NCI-H1930 (cell line): ENCODE measurements around the gene ADAMTSL3.

ENCODE experiments used
- DNase-seq, 2 experiments: peaks; one replicate each; lab custom pipeline; 2025; lab: John Stamatoyannopoulos, UW

ADAMTSL3 gene, protein sequence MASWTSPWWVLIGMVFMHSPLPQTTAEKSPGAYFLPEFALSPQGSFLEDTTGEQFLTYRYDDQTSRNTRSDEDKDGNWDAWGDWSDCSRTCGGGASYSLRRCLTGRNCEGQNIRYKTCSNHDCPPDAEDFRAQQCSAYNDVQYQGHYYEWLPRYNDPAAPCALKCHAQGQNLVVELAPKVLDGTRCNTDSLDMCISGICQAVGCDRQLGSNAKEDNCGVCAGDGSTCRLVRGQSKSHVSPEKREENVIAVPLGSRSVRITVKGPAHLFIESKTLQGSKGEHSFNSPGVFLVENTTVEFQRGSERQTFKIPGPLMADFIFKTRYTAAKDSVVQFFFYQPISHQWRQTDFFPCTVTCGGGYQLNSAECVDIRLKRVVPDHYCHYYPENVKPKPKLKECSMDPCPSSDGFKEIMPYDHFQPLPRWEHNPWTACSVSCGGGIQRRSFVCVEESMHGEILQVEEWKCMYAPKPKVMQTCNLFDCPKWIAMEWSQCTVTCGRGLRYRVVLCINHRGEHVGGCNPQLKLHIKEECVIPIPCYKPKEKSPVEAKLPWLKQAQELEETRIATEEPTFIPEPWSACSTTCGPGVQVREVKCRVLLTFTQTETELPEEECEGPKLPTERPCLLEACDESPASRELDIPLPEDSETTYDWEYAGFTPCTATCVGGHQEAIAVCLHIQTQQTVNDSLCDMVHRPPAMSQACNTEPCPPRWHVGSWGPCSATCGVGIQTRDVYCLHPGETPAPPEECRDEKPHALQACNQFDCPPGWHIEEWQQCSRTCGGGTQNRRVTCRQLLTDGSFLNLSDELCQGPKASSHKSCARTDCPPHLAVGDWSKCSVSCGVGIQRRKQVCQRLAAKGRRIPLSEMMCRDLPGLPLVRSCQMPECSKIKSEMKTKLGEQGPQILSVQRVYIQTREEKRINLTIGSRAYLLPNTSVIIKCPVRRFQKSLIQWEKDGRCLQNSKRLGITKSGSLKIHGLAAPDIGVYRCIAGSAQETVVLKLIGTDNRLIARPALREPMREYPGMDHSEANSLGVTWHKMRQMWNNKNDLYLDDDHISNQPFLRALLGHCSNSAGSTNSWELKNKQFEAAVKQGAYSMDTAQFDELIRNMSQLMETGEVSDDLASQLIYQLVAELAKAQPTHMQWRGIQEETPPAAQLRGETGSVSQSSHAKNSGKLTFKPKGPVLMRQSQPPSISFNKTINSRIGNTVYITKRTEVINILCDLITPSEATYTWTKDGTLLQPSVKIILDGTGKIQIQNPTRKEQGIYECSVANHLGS (N-terminal part only)

DNA sequence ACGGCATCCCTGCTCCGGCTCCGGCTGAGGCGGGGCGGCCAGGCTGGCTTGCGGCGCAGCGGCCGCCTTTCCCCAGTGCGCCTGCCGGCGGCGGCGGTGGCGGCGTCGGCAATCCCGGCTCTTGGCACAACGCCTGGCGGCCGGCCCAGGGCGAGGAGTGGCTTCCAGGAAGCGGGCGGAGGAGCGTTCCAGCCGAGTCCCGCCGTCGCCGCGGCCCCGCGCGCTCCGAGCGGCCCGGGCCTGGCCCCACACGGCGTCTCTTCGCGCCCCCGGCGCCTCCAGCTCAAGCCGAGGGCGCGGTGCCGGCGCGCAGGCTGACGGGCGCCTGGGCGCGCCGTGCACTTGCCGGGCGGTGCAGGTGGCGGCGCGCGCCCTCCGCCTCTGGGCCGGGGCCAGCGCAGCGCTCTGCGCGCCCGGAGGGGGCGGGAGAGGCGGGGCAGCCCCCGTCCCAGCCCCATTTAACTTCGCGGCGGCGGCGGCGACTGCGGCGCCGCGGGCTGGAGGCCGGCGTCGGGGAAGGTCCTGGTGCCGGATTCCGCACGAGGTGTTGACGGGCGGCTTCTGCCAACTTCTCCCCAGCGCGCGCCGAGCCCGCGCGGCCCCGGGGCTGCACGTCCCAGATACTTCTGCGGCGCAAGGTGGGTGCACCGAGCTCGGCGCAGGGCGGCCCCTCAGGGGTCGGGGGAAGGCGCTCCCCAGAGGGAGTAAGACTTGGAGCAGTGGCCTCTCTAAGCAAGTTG lies at the start of gene ADAMTSL3:
TSS of gene ADAMTSL3 (plus strand) at position 485 of the 740 bp plus-strand sequence. CDS start 1,639 bp downstream, outside the sequence.
- peak in 1 of 2 experiments; percentile 7 for DNase-seq

DNA sequence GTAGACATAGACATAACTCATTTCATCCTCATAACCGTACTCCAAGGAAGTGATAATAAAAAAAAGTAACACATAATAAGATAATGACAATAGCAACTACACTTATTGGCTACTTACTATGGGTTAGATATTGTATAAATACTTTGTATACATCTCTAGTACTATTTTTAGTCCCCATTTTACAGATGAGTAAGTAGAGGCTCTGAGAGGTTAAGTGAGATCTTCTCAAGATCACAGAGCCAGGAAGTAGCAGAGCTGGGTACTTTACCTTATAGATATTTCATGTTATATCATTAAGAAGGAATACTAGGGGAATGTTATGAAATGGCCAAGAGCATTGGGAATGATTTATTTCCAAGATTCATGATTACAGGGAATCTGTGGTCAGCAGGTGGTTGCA lies 49.4 kb upstream of the ADAMTSL3 start:
- DNase-seq: no peak

DNA sequence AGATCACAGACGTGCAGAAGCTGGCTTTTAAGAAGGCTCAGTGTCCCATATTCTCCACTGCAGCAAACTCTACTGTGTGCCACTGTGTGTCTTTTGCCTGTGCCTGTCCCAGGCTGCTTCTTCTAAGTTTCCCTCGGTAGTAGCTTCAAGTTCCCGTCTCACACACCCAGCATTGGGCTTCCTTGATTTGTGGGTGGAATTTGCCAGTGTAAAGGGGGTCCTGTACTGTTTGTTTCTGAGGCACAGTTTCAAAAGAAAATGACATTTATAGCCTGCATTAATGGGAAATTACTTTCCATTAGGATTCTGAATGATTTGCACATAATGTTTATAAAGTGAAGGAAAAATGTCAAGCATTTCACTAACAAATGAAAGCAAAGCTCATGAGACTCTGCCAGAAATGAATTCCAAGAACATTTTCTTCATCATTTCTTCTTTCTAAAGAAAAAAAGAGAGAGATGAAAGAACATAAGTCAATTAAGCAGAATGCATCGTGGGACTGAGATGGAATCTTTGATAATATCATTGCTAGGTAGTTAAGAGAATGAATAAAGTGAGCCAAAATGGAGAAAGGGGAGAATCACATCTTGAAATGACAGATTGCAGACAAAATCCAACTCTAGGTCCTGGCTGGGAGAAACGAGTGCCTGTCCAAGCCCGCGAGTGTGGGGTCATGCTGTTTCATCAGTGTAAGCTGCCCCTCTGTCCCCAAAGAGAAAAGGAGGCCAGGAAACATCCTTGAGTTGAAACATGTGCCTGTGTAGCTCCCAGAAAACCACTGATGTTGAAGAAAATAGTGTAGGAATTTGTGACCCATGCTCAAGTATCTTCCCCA lies 48.6 kb upstream of the ADAMTSL3 start:
- no peak for DNase-seq

DNA sequence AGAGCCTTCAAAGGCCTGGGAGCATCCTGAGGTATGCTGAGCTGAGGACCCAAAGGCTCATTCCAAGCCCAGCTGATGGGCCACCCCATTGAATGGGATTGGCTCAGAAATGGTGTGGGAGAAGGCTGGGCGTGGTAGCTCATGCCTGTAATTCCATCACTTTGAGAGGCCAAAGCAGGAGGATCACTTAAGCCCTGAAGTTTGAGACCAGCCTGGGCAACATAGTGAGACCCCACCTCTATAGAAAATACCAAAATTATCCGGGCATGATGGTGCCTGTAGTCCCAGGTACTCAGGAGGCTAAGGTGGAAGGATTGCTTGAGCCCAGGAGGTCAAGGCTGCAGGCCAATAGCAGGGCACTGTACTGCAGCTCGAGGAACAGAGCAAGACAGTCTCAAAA lies 43.8 kb upstream of the ADAMTSL3 start:
- no peak for DNase-seq

DNA sequence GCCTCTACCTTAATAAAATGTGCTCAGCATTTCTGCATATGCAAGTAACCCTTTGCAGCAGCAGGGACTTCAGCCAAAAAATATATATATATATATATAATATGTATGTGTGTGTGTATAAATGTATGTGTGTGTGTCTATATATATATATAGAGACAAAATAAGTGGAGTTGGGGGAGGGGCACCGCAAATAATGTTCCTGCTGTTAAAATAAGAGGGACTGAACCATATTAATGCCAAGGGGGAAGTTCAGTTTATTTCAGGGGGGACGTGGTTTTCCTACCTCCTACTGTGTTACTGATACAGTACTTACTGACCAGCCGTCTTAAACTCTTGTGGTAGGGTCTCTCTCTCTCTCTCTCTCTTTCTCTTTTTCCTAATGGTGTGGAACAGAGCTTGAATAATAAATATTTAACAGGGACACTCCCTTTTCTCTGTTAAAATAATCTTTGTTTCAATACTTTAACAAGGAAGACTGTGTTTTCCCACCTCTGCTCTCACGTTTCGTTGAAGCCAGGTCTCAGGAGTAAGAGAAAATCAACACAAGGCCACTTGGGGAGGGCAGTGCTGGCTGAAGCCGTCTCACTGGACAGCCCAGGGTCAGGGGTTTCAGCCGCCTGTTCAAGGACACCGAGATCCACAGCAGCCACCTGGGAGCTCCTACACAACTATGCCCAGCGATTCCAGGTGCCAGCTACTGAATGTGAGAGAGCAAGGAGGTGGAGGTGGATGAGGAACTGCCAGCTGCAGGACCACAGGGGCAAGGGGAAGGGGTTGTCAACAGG lies 42.8 kb upstream of the ADAMTSL3 start:
- no peak for DNase-seq

DNA sequence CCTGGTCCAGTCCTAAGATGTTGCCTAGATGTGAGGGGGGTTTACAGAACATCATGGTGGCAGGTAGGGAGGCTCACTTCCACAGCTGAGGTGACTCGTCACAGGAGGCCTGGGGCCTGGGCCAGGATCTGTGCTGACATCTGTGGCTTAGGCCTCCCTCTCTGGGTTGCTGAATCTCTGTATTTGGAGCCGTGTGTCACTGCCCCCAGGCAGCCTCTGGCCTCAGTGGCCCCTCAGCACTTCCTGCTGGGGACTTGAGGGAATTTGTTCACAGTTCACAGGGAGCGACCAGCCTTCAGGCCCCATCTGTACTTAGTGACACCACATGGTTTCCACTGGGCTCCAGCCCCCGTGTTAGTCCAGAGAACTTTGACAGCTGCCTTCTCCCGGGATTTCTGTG lies 41.7 kb upstream of the ADAMTSL3 start:
- no peak for DNase-seq

DNA sequence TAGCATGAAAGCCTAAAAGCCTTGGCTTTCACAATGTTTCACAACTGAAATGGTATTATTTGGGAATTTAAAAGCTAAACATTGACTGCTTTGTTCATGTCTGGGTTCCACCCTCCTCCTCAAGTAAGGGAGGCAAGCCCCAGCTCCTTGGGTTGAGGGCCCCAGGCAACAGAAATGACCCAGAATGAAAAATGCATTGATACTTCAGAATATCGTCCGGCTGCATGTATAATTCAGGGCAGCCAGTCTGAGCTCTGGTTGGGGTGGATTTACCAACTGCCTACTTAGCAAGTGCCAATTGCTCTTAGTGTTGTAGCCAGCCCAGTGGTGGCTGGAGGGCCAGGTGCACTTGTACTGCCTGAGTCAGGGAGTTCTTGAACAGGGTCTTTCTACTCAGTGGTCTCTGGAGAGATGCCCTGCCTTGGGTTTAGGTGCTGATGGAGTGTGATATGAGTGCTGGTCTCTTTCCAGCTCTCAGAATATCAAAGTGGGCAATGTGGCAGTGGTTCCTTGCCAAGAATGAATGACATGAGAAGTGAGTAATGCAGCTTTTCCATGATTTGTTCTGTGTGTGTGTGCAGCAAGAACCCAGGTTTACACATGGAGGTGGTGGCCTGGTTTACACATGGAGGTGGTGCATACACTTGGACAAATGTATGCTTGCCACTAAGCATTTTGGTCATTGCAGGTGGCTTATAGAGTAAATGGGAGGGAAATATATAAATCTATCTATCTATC lies 40.9 kb upstream of the ADAMTSL3 start:
- no peak for DNase-seq

DNA sequence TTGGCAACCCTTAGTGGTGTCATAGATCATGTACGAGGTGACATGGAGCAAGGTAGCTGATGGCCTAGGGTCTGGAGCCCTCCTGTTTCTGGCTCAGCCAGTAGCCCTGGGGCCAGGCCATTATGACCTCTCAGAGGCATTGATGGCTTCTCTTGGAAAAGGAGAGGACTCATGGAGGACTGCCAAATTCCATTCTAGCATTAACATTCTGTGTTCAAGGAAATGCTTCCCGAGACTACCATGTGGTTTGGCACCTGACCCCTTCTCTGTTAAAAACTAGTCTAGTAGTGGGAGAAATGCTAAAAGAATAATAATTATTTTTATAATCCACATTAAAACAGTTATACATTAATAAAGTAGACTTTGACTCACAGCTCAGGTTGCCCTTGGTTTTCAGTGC lies 40.2 kb upstream of the ADAMTSL3 start:
- no peak for DNase-seq

DNA sequence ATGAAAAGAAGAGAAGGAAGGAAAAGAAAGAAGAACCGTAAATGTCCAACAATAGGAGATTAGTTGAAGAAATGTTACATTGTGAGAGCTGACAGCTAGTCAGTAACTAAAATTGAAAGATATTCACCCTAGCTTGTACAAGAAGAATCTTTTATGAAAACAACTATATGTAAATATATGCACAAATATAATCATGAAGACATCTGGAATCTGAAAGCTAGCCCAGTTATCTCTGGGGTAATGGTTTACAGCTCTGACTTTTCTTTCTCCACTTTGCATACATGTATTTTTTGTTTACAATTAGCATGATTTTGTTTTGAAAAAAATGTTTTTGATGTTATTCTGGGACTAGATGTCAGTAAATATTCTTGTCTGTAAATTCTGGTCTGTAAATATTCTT lies 37.1 kb upstream of the ADAMTSL3 start:
- DNase-seq: no peak

DNA sequence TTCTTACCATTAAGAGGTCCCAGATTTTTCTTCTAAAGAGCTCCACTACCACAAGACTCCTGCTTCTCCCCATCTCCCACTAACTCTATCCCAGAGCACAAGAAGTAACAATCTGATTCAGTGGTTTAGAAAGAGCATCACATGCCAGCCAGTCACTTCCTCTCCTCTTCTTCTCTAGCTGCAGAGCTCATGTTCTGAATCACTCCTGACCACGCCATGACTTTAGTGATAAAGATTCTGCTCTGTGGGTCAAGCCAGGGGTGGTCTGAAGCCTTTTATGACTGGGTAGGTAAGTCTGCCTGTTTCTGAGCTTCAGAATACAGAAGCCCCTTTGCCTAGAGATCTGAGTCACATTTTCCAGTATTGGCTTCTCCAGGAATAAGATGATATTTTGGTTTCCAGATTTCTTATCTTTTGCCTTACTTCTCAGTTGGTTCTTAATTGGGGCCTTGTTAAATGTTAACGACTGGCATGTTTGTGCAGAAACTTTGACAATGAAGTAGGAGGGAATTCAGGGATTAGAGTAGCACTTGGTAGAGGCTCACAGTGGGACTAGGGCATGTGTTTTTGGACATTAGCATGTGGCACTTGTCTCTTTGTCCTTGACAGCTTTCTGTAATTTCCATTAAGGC lies 27.6 kb upstream of the ADAMTSL3 start:
- no peak for DNase-seq

DNA sequence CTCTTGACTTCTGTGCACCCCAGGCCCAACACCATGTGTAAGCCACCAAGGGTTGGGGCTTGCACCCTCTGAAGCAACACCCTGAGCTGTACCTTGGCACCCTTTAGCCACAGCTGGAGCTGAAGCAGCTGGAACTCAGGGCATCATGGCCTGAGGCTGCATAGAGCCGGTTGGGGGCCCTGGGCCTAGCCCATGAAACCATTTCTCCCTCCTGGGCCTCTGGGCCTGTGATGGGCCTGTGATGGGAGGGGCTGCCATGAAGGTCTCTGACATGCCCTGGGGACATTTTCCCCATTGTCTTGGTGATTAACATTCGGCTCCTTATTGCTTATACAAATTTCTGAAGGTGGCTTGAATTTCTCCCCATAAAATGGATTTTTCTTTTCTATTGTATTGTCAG lies 22.4 kb upstream of the ADAMTSL3 start:
- DNase-seq: no peak

DNA sequence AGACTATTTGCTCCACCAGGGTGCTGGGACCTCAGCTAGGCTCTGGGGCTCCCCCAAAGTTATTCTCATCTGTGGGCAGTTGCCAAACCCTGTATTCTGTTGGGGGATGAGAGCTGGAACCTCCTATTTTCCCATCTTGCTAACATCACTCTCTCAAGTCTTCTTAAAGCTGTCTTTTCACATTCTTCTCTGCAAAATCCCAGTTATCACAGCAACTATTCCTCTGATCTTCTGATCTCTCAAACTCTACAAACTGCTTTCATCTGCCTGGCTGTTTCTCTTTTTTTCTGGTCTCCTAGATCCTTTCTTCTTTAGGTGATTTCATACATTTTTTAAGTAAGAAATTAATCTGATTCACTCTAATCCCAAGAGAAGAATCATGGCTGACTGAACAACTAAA lies 10.7 kb upstream of the ADAMTSL3 start:
- DNase-seq: no peak

DNA sequence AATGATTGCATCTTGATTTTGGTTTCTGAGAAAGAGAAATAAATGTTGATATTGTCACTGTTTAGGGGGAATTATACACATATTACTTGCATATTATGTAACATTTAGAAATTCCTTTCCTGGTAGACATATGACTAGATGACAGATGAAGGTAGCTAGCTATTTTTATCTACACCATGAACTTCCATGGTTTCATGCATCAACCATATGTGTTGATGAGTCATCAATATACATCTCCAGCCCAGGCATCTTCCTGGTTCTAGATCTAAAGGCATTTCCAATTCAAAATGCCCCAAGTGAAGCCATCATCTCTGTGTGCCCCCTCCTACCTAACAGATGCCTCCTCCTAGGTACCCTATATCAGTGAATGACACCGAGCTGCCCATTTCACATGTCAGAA lies 9.5 kb upstream of the ADAMTSL3 start:
- no peak for DNase-seq

DNA sequence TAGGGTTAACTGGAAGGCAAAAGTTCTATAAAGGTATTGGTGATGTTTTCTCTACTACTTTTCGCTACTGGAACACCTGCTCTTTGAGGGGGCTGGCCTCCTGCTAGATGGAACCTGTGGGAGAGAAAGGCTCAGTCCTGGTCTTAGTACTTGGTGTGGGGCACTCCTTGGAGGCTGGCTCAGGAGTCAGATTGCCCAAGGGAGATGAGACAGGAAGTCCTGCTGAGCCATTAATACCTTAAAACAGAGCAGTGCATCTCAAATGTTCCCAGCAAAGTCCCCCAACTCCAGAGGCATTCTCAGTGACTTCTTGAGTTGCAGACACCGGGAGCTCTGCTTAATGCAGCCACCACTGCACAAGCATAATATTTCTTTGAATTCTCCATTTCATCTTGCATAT lies 3.1 kb upstream of the ADAMTSL3 start:
- no peak for DNase-seq

DNA sequence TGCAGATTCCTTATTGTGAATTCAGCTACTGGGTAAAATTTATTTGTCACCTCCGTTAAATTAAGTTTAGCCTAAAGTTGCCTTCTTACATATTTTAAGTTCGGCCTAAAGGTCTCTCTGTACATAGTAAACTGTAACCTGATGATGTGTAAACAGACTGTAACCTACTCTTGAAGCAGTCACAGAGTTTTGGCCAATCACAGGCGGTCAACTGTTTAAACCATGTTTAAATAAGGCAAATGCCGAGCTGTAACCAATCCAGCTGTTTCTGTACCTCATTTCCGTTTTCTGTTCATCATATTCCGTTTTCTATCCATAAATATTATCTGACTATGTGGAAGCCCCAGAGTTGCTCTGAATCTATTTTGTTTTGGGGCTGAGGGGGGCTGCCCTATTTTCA lies 2.4 kb upstream of the ADAMTSL3 start:
- DNase-seq: no peak

DNA sequence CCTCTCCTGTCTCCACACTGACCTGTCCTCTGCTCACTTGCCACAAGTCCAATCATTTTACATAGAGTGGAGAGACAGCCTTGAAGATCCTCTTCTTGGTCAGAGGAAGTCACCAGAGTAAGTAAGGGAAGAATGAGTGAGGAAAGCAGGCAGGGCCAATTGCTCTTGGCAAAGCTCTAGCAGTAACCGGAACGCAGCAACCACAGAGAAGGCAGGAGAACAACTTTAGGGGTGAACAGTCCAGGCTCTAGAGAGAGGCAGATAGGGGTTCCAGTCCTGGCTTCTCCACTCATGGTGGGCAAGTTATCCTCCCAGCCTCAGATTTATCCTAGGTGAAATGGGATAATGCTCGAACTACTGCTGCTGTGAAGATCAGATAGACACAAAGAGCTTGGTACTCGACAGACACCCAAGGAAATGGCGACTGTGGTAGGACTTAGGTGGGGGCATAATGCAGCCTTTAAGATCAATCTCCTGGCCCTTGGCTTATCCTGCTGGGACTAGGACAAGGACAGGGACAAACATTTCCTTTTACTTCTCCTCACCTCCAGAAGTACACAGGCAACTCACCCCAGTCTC lies 1.2 kb upstream of the ADAMTSL3 start:
- no peak for DNase-seq

DNA sequence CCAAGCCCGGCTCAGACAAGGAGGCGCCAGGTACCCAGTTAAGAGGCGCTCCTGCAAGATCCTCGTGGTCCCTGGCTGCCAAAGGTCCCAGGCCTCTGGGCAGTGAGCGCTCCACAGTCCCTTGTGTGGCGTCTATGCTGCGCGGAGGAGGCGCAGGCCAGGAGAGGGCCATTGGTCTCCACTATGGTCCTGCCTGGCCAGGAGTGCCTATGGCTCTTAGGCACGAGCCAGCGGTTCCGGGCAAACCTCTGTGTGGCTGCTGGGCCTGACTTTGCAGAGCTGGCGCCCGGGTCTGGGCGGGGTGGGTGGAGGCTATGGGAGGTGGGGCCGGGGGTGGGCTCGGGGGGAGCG lies 660 bp upstream of the ADAMTSL3 start:
- no peak for DNase-seq
